Activated CD8-positive, alpha-beta memory T cell treated with anti-CD3 and anti-CD28 coated beads, Interleukin-2, amount 50 U/mL, for 1 hour (primary cell): ENCODE measurements around the gene WNT4.

Experiments used
- DNase-seq: peaks from one replicate; pipeline ENCODE4 v3.0.0-alpha.2; 2020; ENCODE audit errors: extremely low read depth

WNT4 gene

GRCh38 chr1:22131062-22131461, 11.8 kb downstream of the WNT4 start:
- DNase-seq, result no peak

GRCh38 chr1:22129501-22130117, 13.3 kb downstream of the WNT4 start:
- no peak for DNase-seq

GRCh38 chr1:22128392-22128791, 14.5 kb downstream of the WNT4 start:
- DNase-seq, result no peak

DNA sequence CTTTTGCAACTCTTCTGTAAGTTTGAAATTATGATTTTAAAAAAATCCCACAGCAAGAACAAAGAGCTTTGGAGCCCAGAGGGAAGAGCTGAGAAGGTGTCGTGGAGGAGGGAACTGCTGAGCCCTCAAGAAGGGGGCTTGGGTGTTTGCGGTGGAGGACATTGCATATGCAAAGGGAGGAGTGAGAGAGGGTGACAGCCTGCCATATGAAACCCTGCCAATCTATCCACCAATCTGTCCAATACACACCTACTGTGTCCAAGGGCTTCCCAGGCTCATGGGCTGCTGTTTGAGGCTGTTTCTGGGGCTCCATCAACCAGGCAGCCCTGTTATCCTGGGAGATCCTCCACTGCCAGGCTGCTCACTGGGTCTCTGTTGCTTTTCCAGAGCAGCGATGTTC, 15.2 kb downstream of the WNT4 start:
- no peak for DNase-seq

DNA sequence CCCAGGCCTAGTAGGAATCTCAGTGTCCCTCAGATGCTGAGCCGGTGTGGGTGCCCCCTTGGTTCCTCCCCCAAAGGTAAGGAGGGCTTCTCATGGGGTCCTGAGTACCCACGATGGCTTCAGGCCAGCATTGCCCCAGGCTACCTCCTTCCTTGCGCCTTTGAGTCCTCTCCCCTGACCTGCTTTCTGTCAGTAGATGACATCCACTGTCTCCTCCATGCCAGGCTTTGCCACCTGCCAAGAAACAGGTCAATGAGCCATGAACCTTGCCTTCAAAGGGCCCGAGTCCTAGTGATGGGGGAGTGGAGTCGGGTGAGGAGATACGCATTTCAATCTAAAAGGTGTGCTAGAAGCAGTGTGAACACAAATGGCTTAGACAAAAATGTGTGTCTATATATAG, 15.6 kb downstream of the WNT4 start:
- DNase-seq, result no peak

- no peak for DNase-seq
These were observed 16.4 kb downstream of the WNT4 start for GRCh38 chr1:22126531-22126930.

GRCh38 chr1:22124592-22125229, 18.2 kb downstream of the WNT4 start:
- DNase-seq, result no peak

DNA sequence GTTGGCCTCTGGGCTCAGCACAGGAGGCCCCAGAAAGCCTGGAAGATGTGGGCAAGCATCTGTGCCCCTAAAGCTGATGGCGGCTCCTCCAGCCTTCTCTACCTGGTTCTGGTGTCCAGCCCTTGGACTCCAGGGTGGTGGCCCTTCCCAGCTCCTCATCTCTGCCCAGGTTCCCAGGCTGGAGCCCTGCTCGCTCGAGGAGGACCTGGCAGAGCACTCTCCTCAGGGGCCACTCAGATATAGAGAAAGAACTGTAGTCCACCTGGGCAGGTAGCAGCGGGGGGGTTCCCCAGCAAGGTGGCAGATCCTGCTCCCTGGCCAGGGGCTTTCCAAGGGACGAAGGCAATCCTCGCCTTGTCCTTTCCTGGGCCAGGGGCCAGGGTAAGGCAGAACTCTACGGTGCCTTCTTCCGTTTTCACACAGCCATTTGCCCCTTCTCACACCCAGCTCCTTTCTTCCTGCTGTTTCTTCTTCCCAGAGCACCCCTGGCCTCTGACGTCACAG, 18.9 kb downstream of the WNT4 start:
- DNase-seq, result no peak

DNA sequence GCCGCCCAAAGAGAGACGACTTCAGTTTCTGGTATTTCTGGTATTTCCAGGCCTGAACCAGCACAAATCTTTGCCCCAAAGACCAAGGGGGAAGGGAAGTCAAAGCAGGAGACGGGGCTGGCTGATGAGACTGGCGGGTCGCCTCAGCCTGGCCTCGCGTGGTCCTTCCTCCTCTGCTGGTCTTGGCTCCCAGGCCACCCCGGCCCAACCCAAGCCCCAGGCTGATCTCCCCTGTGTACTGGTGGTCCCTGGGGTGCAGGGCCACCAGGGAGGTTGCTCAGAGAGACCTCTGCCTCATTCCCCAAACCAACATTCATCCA, 19.9 kb downstream of the WNT4 start:
- no peak for DNase-seq

GRCh38 chr1:22122273-22123070, 20.4 kb downstream of the WNT4 start:
- no peak for DNase-seq

DNA sequence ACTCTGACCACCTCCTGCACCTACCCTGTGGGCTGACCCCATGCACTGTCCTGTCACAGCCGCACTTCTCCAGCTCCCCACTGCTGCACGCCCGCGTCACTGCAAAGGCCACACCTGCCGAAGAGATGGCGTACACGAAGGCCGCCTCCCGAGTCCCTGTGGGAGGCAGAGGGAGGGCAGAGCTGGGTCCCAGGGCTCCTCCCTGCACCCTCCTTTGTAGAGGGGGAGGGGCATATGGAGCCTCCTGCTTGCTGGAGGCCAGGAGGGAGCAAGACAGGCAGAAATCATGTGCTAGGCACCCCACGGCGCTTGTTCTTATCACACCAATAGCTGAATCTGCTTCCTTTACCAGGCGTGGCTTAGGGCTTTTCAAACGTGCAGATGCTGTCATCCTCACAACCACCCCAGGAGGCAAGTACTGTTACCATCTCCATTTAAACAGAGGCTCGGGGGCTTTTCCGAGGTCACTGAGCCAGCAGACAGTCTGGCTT, 21.4 kb downstream of the WNT4 start:
- DNase-seq, result no peak

DNA sequence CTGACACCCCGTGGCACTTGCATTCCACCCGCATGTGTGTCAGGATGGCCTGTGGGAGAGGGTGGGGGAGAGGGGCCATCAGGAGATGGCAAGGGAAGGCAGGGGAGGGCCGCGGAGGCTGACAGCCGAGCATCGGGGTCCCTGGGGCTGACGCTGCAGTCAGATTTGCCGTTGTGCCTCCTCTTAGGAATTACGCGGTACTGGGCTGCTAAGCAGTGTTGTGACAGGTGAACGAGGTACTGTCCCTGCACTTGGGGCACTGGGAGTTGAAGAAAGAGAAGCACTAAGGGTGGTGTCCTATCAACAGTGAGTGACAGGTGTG, 22.5 kb downstream of the WNT4 start:
- DNase-seq, result no peak

GRCh38 chr1:22119626-22120468, 23.1 kb downstream of the WNT4 start:
- DNase-seq, result no peak

DNA sequence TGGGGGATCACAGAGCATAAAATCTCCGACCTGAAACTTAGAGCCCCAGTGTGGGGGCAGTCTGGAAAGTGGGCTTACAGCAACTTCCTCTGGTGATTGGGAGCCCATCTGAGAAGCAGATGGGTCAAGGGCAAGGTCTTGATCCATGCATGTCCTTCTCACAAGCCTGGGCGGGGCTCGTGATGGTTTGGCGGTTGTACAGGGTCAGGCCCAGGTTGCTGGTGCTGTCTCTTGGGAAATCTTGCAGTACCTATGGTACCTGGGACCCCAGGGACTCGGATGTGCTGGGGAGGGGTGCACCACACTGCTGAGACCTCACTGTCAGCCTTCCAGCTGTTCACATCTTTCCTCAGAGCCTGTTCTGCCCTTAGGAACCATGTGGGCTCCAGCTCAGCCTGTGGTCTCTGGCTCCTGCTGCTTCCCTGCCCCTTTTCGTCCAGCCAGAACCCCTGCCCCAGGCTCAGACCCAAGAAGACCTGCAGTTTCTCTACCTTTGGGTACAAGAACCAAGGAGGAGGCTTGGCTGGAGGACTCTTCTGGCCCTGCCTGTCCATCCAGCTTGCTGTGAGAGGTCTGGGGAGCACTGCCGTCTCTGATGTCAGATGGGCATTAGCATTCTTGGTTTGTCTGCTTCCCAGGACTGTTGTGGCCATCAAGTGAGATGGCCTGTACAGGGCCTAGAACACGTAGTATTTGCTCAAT, 24.5 kb downstream of the WNT4 start:
- no peak for DNase-seq

GRCh38 chr1:22117851-22118250, 25.0 kb downstream of the WNT4 start:
- no peak for DNase-seq

DNA sequence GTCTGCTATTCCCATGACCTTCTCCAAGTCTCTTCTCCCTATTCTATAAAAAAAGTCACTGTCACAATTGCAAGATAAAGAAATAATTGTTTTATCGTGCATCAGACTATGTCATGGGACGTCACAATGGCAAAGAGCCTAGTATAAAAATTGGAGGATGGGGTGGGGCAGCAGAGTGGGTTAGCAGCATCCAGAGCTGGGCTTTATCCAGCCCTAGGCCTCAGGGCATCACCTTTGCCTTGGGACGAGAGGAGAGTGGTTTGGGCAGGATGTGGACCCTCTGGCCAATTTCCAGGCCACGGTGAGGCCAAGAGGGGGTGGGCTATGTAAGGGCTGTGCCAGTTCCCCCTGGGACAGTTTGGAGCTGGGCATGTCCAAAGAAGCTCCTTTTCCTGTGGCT, 25.7 kb downstream of the WNT4 start:
- no peak for DNase-seq

- no peak for DNase-seq
These were observed 27.6 kb downstream of the WNT4 start for GRCh38 chr1:22115286-22115685.

- no peak for DNase-seq
These were observed 28.5 kb downstream of the WNT4 start for GRCh38 chr1:22114083-22115012.

GRCh38 chr1:22112554-22112953, 30.3 kb downstream of the WNT4 start:
- no peak for DNase-seq

- DNase-seq, result no peak
These were observed 31.3 kb downstream of the WNT4 start for GRCh38 chr1:22111620-22112019.
